ENCODE results near the gene IFFO2. TPM values are rescaled to one million over a fixed set of nuclear protein-coding genes. Genes with fewer than 3 reads are reported as not detected.

The IFFO2 gene
- total RNA-seq, 1 donor from 2014 or later, result 34.6 TPM

- Histone ChIP-seq H3K9me3 (no peaks in the 10 kb centered on the region), H3K27ac (peak overlapping the region; percentile 37), H3K27me3 (no peaks in the 10 kb centered on the region), H3K4me1 (peaks cover 18% of the 10 kb centered on the region), H3K4me3 (no peak overlapping the region), H3K36me3 (no peaks in the 10 kb centered on the region)
- peak in 1 of 2 donors; percentile 67 for DNase-seq (ENCODE audit: extremely low spot score in 2 of 2)
- TF ChIP-seq, protein P1, sequence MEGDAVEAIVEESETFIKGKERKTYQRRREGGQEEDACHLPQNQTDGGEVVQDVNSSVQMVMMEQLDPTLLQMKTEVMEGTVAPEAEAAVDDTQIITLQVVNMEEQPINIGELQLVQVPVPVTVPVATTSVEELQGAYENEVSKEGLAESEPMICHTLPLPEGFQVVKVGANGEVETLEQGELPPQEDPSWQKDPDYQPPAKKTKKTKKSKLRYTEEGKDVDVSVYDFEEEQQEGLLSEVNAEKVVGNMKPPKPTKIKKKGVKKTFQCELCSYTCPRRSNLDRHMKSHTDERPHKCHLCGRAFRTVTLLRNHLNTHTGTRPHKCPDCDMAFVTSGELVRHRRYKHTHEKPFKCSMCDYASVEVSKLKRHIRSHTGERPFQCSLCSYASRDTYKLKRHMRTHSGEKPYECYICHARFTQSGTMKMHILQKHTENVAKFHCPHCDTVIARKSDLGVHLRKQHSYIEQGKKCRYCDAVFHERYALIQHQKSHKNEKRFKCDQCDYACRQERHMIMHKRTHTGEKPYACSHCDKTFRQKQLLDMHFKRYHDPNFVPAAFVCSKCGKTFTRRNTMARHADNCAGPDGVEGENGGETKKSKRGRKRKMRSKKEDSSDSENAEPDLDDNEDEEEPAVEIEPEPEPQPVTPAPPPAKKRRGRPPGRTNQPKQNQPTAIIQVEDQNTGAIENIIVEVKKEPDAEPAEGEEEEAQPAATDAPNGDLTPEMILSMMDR (IDR thresholded peaks at IDR 0.05), result no peak
- TF ChIP-seq POLR2AphosphoS5 (IDR thresholded peaks at IDR 0.05; ENCODE audit: insufficient read depth in 1 of 2, low read depth in 1 of 2) (no peak), POLR2A (IDR thresholded peaks at IDR 0.05) (no peak)
- intact Hi-C loops (cut with DNase I), result no loop called here
Observed at GRCh38 chr1:18999359-18999758, 42.9 kb upstream of the IFFO2 start.

- H3K27ac ChIP-seq, result peak overlapping the region; percentile 37
- DNase-seq (ENCODE audit: extremely low spot score in 2 of 2), result peak in 1 of 2 donors; percentile 87
- intact Hi-C loops (cut with DNase I), result no loop called here
Observed at GRCh38 chr1:18998016-18998724, 41.7 kb upstream of the IFFO2 start.

GRCh38 chr1:18997508-18997907 lies 41.0 kb upstream of the IFFO2 start:
- H3K4me1 ChIP-seq, result peaks cover 18% of the 10 kb centered on the region
- intact Hi-C loops (cut with DNase I), result no loop called here
- TF ChIP-seq POLR2A (IDR thresholded peaks at IDR 0.05), result no peak
- TF ChIP-seq, protein P1 (IDR thresholded peaks at IDR 0.05), result no peak
- TF ChIP-seq POLR2AphosphoS5 (IDR thresholded peaks at IDR 0.05; ENCODE audit: insufficient read depth in 1 of 2, low read depth in 1 of 2), result no peak
- peak overlapping the region; percentile 31 for H3K27ac ChIP-seq
- H3K36me3 ChIP-seq, result no peaks in the 10 kb centered on the region
- DNase-seq (ENCODE audit: extremely low spot score in 2 of 2), result peak in 1 of 2 donors; percentile 82
- H3K9me3 ChIP-seq, result no peaks in the 10 kb centered on the region
- H3K4me3 ChIP-seq, result no peak overlapping the region
- H3K27me3 ChIP-seq, result no peaks in the 10 kb centered on the region

More at GRCh38 chr1:18998016-18998724, 41.7 kb upstream of the IFFO2 start:
- H3K9me3 ChIP-seq, result no peaks in the 10 kb centered on the region
- no peak overlapping the region for H3K4me3 ChIP-seq
- no peaks in the 10 kb centered on the region for H3K36me3 ChIP-seq
- H3K27me3 ChIP-seq, result no peaks in the 10 kb centered on the region
- H3K4me1 ChIP-seq, result peaks cover 18% of the 10 kb centered on the region
- TF ChIP-seq POLR2AphosphoS5 (IDR thresholded peaks at IDR 0.05; ENCODE audit: insufficient read depth in 1 of 2, low read depth in 1 of 2) (peak; percentile 37 to 54), POLR2A (IDR thresholded peaks at IDR 0.05) (no peak)

DNA sequence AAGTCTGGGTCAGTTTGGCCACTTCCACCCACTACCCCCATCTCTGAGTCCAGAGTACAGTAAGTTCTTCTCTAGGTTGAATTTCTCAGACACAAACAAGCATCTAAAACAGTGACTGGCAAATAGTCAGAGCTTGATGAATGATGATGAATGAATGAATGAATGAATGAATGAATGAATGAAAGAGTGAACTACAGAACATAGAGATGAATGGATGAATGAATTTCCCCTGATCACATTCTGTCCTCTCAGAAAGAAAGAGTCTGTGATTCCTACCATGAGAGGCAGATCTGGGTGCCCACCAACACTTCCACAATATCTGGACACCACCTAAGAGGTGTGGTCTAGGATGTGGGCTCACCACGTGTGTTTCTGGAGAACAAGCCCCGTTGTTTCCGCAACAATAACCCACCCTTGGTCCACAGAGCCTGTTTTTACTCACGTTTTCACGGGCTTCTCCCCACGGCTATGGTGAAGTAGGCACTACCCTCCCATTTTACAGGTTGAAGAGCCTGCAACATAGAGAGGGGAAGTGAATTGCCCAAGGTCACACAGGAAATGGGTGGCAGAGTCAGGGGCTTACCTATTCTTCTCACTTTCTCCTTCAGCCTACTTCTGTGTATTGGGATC lies 40.2 kb upstream of the IFFO2 start:
- Histone ChIP-seq H3K4me1 (peaks cover 18% of the 10 kb centered on the region), H3K27me3 (no peaks in the 10 kb centered on the region), H3K27ac (no peak overlapping the region), H3K36me3 (no peaks in the 10 kb centered on the region), H3K4me3 (no peak overlapping the region), H3K9me3 (no peaks in the 10 kb centered on the region)
- peak in 1 of 2 donors; percentile 37 for DNase-seq (ENCODE audit: extremely low spot score in 2 of 2)
- TF ChIP-seq POLR2A (IDR thresholded peaks at IDR 0.05), result no peak
- TF ChIP-seq, protein P1 (IDR thresholded peaks at IDR 0.05), result no peak
- no peak for TF ChIP-seq POLR2AphosphoS5 (IDR thresholded peaks at IDR 0.05; ENCODE audit: insufficient read depth in 1 of 2, low read depth in 1 of 2)
- intact Hi-C loops (cut with DNase I), result no loop called here

DNA sequence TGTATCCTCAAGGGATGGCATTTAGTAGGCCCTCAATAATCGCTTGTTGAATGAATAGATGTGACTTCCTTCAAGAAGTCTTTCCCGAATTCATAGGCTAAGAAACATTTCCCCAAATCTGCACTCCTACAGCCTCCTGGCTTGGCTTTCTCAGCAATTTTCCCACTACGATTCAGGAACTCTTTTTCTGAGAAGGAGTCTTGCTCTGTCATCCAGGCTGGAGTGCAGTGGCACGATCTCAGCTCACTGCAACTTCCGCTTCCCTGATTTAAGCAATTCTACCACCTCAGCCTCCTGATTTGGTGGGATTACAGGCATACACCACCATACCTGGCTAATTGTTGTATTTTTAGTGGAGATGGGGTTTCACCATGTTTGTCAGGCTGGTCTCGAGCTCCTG lies 37.9 kb upstream of the IFFO2 start:
- no peak overlapping the region for H3K4me3 ChIP-seq
- H3K4me1 ChIP-seq, result peaks cover 17% of the 10 kb centered on the region
- H3K27me3 ChIP-seq, result no peaks in the 10 kb centered on the region
- no peak overlapping the region for H3K27ac ChIP-seq
- TF ChIP-seq POLR2AphosphoS5 (IDR thresholded peaks at IDR 0.05; ENCODE audit: insufficient read depth in 1 of 2, low read depth in 1 of 2) (no peak), POLR2A (IDR thresholded peaks at IDR 0.05) (no peak)
- TF ChIP-seq, protein P1 (IDR thresholded peaks at IDR 0.05), result no peak
- no peaks in the 10 kb centered on the region for H3K9me3 ChIP-seq
- intact Hi-C loops (cut with DNase I), result no loop called here
- H3K36me3 ChIP-seq, result no peaks in the 10 kb centered on the region
- no peak for DNase-seq (ENCODE audit: extremely low spot score in 2 of 2)
